IgD-negative memory B cell (primary cell): Measurements from ENCODE around the gene PON3. TPM values are rescaled to one million over a fixed set of nuclear protein-coding genes. Genes with fewer than 3 reads are reported as not detected.

Experiments used
- H3K27ac Mint-ChIP-seq, 3 donors: one replicate each; pipeline ENCODE4 v1.8.0; 2020 to 2022; ENCODE audit warnings: mild to moderate bottlenecking in 3 of 3, mixed read lengths in 3 of 3, moderate library complexity in 1 of 3
- H3K27me3 Mint-ChIP-seq: one replicate; pipeline ENCODE4 v1.8.0; 2021; ENCODE audit warnings: mixed read lengths
- H3K36me3 Mint-ChIP-seq: one replicate; pipeline ENCODE4 v1.8.0; 2020; ENCODE audit warnings: mild to moderate bottlenecking, mixed read lengths
- H3K4me1 Mint-ChIP-seq, 3 donors: one replicate each; pipeline ENCODE4 v1.8.0; 2020 to 2022; ENCODE audit warnings: mixed read lengths in 3 of 3, mild to moderate bottlenecking in 1 of 3
- H3K4me3 Mint-ChIP-seq, 4 donors: one replicate each; pipeline ENCODE4 v1.8.0; 2020 to 2022; ENCODE audit warnings: mild to moderate bottlenecking in 4 of 4, mixed read lengths in 4 of 4, moderate library complexity in 3 of 4
- H3K9me3 Mint-ChIP-seq, 3 donors: one replicate each; pipeline ENCODE4 v1.8.0; 2020 to 2021; ENCODE audit warnings: mixed read lengths in 3 of 3, mild to moderate bottlenecking in 1 of 3
- polyA plus RNA-seq: library from polyadenylated mRNA; unstranded; fragments of 300-500 nt; fragmentation: Illumina TruSeq; gene quantifications from one replicate; pipeline ENCODE4 v1.2.3, GENCODE V29; 2021

The PON3 gene
- polyA plus RNA-seq, 1 donor from 2014 or later: not detected

- no peaks in the 10 kb centered on the region for H3K27me3 Mint-ChIP-seq
- H3K4me3 Mint-ChIP-seq: no peak overlapping the region
- H3K27ac Mint-ChIP-seq: no peak overlapping the region
- peaks cover 0 to 4% (median 1%) of the 10 kb centered on the region in 3 donors for H3K4me1 Mint-ChIP-seq
- H3K9me3 Mint-ChIP-seq: peaks cover 0 to 5% (median 2%) of the 10 kb centered on the region in 3 donors
- no peaks in the 10 kb centered on the region for H3K36me3 Mint-ChIP-seq
These were observed 79.6 kb downstream of the PON3 start for GRCh38 chr7:95316588-95316987.

- H3K4me1 Mint-ChIP-seq: peaks cover 0 to 2% (median 1%) of the 10 kb centered on the region in 3 donors
- H3K4me3 Mint-ChIP-seq: no peak overlapping the region
- H3K9me3 Mint-ChIP-seq: peaks cover 1 to 5% (median 2%) of the 10 kb centered on the region in 3 donors
- H3K27me3 Mint-ChIP-seq: no peaks in the 10 kb centered on the region
- H3K36me3 Mint-ChIP-seq: peaks cover 2% of the 10 kb centered on the region
- no peak overlapping the region for H3K27ac Mint-ChIP-seq
These were observed 83.6 kb downstream of the PON3 start for GRCh38 chr7:95312561-95312960.

- Mint-ChIP-seq H3K4me1 (peaks cover 0 to 2% (median 1%) of the 10 kb centered on the region in 3 donors), H3K4me3 (no peak overlapping the region), H3K9me3 (peaks cover 1 to 5% (median 2%) of the 10 kb centered on the region in 3 donors), H3K36me3 (peaks cover 2% of the 10 kb centered on the region), H3K27ac (no peak overlapping the region), H3K27me3 (no peaks in the 10 kb centered on the region)
These were observed 84.8 kb downstream of the PON3 start for GRCh38 chr7:95311389-95311788.

GRCh38 chr7:95309951-95310350, 86.2 kb downstream of the PON3 start:
- Mint-ChIP-seq H3K27me3 (no peaks in the 10 kb centered on the region), H3K9me3 (peaks cover 1 to 5% (median 2%) of the 10 kb centered on the region in 3 donors), H3K4me1 (peaks cover 0 to 2% (median 1%) of the 10 kb centered on the region in 3 donors), H3K4me3 (no peak overlapping the region), H3K36me3 (peaks cover 2% of the 10 kb centered on the region), H3K27ac (no peak overlapping the region)

Other genes with a start within 250 kb of the PON3 start
- gene PON1, start 71.8 kb downstream of the PON3 start, polyA plus RNA-seq: not detected
- 1.7 TPM for gene PON2, start 38.7 kb upstream of the PON3 start, polyA plus RNA-seq
- not detected for gene ASB4, start 89.6 kb upstream of the PON3 start, polyA plus RNA-seq
- not detected for gene PDK4, start 200.1 kb upstream of the PON3 start, polyA plus RNA-seq